HG02970 (cell line): ENCODE data around the gene ANKRD28.

ENCODE experiments used
- ATAC-seq: cut with Tn5 transposase; IDR thresholded peaks from one replicate; pipeline ENCODE4 v1.9.1; 2021; ENCODE audit warnings: mild to moderate bottlenecking, moderate library complexity, moderate number of reproducible peaks; ENCODE audit not compliant: unreplicated experiment, low FRiP score

ANKRD28 gene

DNA sequence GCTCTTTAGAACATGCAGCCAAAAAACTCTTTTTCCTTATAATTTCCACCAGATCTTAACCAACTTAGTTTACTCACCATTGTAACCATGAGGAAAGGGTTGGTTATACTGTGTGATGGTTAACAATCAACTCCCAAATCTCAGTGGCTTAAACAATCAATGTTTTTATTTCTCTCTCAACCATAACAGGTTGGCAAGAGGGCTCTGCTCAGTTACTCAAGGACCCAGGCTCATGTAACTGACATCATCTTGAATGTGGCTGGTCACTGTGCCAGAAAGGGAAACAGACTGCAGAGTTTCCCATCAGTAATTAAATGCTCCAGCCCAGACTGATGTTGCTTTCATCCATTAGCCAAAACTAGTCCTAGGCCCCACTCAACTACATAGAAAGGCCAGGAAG, 69.0 kb downstream of the ANKRD28 start:
- ATAC-seq = no peak

- no peak for ATAC-seq
Measured at GRCh38 chr3:15726881-15727280, 70.9 kb downstream of the ANKRD28 start.

GRCh38 chr3:15726043-15726442, 71.7 kb downstream of the ANKRD28 start:
- ATAC-seq = no peak

DNA sequence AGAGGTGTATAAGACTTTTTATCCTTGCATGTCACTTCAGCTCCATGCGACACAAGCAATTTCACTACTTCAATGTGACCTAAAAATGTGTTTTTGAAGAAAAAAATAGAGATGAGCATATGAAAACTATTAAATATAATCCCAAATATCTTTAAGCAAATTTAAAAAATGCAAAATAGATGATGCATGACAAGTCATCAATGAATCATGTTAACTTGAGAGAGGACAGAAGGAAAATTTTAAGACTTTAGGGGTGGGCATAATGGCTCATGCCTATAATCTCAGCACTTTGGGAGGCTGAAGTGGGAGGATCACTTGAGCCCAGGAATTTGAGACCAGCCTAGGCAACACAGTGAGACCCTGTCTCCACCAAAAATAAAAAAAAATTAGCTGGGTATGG, 73.3 kb downstream of the ANKRD28 start:
- no peak for ATAC-seq

- ATAC-seq = no peak
Measured at GRCh38 chr3:15723624-15723884, 74.2 kb downstream of the ANKRD28 start.

DNA sequence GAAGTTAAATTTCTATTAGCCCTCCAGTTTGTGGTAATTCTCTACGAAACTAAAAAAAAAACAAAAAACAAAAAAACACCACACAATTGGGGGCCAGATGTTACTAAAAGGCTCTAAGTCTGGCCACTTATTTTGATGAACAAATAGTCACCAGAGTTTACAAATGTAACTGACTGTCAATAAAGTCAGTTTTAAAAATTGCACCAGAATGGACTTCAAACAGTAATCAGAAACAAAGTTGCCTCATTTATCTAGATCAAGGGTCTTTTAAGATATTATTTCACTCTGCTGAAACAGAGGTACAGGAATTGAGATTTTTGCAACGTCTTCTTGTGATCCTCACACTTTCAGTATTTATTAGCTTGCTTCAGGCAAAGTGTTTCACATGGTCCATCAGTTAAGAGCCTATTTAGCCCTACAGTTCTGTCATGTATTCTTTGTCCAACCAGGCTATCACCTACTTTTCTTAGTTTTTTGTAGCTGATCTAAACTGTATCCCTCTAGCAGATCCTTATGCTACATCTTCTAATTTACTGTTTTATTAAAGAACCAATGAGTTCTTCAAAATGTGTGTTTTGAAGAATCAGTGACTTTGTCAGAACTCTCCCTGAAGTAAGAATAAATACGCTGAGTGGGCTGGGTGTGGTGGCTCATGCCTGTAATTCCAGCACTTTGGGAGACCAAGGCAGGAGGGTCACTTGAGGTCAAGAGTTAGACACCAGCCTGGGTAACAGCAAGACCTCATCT, 74.7 kb downstream of the ANKRD28 start:
- no peak for ATAC-seq

- ATAC-seq = no peak
Measured at GRCh38 chr3:15716178-15716577, 81.6 kb downstream of the ANKRD28 start.

DNA sequence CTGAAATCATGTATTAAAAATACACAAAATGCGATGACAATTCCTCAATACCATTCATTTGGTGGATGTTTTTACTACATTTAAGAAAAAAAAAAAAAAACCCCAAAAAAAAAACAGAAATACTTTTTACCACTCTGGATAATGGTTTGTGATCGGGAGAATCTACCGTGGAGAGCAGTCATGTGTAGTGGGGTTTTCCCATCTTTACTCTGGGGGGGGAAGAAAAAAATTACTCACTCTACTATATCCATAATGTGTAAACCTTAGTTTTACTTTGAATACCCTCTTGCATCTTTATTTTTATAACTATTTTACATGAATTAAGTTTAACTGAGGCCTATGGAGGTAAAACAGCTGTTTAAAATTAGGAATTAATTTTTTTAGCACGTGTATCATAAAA, 83.3 kb downstream of the ANKRD28 start:
- ATAC-seq = no peak

GRCh38 chr3:15713364-15713763, 84.4 kb downstream of the ANKRD28 start:
- ATAC-seq = no peak

DNA sequence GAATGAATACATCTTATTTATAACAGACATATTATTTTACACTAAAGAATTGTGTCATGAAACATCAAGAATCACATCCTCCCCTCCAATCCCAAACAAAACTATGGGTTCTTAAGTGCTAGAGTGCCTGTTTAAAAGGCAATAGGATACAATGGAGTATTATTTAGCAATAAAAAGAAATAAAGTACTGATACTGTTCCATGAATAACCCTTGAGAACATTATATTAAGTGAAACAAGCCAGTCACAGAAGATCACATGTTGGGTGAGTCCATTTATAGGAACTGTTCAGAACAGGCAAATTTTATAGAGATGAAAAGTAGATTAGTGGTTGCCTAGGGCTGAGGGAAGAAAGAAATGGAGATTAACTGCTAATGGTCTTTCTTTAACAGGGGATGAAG, 86.5 kb downstream of the ANKRD28 start:
- ATAC-seq = no peak

DNA sequence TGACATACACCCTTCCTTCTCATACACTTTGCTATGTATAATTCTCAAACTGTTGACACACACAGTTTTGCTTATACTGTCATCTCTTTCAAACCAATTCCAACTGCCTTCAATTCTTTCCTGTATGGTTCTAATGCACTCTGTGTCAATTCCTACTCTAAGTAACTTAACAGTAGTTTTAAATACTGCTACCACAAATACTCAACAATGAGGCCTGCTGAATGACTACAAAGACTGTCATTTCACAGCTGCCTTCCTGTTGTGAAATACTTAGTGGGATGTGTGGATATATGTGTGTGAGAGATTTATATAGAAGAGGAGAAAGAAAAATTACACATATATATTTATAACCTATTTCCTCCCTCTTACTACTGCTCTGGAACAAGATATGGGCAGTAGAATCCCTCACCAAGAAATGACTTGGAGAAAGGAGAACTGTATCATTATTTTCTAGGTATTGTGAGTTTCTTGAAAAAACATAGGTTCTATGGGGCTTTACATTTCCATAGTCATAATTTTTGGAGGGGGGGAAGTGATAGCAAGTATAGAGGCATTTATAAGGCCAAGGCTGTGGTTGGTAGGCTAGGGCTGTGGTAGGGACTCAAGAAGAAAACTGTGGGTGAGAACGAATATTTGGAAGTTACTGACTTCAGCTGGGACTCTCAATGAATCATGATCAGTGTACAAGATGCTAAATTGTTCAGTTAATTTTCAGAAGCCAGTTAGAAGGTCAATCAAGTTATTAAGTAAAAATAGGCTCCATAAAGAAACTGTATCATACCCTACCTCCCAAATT, 88.7 kb downstream of the ANKRD28 start:
- ATAC-seq = no peak

- ATAC-seq = no peak
Measured at GRCh38 chr3:15707779-15708178, 90.0 kb downstream of the ANKRD28 start.

DNA sequence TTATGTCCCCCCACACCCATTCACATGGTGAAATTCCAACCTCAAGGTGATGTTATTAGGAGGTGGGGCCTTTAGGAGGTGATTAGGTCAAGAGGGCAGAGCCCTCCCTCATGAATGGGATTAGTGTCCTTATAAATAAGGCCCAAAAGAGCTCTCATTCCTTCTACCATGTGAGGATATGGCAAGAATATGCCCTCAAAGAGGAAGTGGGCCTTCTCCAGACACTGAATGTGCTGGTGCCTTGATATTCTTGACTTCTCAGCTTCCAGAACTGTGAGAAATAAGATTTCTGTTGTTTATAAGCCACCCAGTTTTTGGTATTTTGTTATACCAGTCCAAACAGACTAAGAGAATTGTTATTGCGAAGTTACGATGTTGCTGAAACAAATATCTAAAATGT, 94.4 kb downstream of the ANKRD28 start:
- ATAC-seq = no peak

GRCh38 chr3:15694628-15695027, 103.2 kb downstream of the ANKRD28 start:
- no peak for ATAC-seq

DNA sequence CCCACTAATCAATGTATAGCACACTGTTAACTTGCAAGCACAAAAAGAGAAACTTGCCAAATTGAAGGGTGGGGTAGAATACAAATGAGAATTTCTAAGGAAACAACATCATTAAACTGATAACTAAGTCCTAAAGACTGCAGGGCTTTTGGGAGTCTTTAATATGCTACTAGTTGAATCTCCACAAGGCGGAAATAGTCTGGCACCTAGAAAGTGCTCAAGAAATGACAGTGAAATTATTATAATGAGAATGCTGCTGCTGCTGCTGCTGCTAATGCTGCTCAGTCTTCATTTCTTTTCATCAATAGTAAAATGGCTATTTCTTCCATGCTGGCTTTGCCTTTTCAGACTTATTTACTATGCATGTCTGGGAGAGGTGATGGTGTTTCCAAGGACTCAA, 104.4 kb downstream of the ANKRD28 start:
- no peak for ATAC-seq

DNA sequence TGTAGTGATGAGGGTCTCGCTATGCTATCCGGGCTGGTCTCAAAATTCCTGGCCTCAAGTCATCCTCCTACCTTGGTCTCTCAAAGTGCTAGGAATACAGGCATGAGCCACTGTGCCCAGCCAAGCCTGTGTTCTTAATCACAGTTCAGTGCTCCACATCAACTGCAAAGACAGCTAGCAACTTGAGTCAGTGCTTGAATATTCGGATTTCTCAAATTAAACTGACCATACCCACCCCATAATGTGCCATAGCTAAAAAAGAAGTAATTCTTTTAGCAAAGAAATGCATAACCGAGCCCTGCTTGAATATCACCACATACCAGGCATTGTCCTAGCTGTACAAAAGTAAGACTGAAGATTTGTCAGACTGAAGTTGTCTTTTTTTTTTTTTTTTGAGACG, 107.0 kb downstream of the ANKRD28 start:
- ATAC-seq = no peak

- no peak for ATAC-seq
Measured at GRCh38 chr3:15690230-15690629, 107.5 kb downstream of the ANKRD28 start.

DNA sequence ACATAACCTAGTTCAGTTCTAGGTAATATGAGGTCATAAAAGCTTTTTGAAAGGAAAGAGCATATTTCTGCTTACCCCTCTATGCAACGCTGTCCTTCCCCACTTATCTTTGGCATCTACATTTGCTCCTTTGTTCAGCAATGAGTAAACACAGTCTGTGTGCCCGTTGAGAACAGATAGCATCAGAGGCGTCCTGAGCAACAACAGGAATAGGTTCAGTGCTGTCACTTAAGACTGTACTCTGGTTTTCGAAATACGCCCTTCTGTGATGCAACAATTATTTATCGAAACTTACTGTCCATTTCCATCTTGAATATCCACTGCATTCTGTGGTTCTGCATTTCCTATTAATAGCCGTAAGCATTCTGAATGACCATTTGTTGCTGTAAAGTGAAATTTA, 111.9 kb downstream of the ANKRD28 start:
- ATAC-seq = no peak

DNA sequence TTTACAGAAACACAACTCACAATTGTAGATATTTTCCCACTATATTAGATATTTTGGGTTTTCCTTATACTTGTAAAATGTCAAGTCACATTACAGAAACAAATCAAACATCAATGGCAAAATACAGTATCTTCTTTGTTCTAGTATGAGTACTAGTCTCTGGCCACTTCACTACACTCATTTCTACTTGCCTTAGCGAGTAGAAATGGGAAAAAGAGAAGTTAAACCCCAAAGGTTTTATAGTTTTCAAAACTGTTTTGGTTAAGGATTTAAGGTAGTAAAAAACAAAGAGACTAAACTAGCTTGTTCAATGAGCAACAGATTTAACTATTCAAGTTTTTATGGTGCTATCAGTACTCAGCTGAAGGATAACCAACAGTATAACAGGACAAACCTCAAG, 114.5 kb downstream of the ANKRD28 start:
- no peak for ATAC-seq

DNA sequence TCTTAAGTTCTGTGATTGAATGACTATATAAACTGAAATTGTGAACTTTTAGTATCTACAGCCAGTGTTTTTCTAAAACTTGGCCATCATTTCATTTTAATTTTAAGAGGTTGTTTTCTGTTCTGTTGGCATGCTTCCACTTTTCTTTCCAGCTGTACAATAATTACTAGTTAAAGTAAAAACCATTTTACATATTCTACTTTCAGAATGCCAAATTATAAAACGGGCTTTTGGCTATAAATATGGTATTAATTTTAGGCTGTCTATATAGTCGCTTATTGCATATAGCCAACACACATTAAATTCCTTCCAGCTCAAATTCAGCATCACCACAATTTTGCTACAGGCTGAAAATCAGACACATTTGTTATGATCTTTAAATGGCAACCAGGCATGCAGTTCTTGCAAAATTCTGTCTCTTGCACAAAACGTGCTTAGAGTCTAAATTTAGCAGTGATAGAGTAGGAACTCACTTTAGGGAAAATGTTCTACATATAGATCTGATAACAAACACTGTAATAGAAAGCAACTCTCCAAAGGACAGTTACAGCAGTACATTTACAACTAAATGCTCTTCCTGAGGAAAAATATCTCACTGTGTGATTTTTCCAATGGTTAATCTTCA, 115.1 kb downstream of the ANKRD28 start:
- no peak for ATAC-seq

DNA sequence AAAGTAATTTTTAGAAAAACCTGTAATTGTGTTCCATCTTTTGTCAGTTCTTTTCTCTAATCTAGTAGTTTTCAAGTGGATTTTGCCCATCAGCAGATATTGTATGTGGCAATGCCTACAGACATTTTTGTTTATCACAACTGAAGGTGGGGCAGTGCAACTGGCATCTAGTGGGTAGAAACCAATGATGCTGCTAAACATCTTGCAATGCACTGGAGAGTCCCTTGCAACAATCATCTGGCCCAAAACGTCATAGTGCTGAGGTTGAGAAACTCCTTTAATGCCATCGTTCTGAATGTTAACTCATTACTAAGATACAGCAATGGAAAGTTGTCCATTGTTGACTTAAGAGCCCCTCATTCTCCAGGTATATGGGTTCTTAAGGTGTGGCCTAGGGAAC, 116.1 kb downstream of the ANKRD28 start:
- no peak for ATAC-seq

GRCh38 chr3:15679306-15679705, 118.5 kb downstream of the ANKRD28 start:
- ATAC-seq = no peak
